DMS53 treated with DMSO at 0.1 percent for 48 hours (cell line): Measurements from ENCODE around the gene PLXDC2.
A peak's percentile ranks its signal among the peaks of the same experiment; 100 is the strongest.

Experiments used
- DNase-seq: peaks from one replicate; lab custom pipeline; 2025; ENCODE audit not compliant: unreplicated experiment; lab: John Stamatoyannopoulos, UW

PLXDC2 gene

DNA sequence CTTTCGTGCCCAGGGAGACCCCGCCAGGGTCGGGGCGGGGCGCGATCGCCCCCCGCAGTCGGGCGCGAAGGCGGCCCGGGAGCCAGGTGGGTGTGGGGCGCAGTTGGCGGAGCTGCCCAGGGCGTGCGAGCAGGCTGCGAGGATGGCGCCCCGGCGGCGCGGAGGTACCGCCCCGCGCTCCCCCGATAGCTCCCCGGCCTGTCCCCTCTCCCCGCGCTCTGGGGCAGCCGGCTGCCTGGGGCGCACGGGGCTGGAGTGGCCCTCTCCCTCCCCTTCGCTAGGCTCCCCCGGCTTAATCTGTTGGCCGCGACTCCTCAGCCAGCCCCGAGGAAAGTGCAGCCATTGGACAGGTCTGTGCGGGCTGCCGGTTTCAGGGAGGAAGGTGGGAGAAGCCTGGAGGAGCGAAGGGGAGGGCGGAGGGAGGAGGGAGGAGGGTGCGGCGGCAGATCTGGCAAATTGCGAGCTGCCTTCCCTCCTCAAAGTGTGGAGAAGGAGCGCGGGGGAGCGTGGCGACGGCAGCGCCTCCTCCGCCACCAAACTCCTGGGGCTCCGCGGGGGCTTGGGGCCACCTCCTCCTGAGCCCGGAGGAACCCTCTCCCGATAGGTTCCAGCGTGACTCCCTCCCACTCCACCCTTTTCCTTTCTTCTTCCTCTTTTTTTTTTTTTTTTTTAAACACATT lies 361 bp upstream of the PLXDC2 start:
- DNase-seq: no peak

DNA sequence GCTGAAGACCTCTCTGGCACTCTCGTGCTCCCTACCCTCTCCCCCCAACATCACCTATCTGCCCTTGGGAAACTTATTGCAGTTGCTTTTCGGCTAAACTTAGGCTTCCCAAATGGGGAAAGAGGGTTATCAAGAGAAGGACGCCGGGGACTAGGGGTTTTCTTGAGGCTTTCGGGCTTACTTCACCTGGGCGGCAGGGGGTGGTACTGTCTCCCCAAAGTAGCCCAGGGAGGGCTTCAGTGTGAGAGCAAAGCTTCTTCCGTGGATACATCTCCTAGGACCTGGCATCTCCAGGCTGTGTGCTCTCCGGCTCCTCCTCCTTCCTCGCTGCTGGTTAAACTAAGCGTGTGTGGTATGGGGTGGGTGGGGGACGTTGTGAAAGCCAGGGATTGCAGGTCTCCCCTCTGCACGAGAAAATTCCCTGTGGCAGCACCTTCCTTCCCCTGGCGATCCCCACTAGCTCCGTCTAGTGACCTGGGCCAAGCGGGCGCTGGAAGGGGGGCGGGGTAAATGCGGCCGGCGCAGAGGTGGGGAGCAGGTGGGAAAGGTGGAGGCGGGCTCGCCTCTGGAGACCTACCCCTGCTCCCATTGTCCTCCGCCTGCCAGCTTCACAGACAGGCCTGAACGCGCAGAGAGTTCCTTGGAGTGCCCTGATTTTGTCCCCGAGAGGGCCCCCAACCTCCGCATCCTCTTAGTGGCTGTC lies 1.1 kb downstream of the PLXDC2 start:
- no peak for DNase-seq

DNA sequence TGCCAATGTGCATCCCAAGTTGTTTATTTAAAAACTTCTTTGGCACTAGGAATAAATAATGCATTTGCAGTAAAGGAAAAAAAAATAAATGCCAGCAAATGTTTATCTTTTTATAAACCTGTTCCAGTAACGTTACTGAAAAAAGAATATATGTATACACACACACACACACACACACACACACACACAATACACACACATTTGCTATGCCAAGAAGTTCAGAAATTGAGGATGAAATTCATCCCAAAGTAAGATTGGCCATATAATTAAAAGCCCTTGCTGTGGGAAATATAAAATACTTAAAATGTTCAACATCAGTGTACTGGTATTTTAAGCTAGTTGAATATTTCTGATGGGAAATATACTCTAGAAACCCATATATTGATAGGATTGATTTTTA lies 2.6 kb downstream of the PLXDC2 start:
- no peak for DNase-seq

DNA sequence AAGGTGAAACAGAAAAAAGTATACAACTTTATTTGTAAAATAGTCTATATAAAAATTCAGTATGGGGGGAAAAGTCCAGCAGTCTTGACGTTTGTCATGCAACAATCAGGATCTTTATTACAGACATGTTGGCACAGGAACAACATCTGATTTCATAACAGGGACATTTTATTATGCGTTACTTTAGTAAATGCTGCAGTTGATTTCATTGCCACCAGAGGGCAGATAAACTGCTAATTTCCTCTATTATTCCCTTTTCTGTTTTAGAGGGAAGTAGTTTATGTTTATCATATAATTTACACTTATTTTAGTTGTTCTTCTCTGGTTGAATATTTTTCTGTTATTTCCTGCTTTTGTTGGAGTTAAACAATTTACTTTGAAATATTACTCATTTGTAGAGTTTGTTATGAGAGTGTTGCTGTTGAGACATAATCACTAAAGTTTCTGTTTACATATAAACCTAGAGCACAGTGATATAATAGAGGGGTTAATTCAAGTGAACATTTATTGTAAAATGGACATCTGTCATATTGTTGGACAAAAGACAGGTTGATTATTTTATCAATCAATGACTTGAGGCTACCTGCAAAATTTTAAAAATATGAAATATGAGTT lies 3.3 kb downstream of the PLXDC2 start:
- DNase-seq: peak; percentile 48

DNA sequence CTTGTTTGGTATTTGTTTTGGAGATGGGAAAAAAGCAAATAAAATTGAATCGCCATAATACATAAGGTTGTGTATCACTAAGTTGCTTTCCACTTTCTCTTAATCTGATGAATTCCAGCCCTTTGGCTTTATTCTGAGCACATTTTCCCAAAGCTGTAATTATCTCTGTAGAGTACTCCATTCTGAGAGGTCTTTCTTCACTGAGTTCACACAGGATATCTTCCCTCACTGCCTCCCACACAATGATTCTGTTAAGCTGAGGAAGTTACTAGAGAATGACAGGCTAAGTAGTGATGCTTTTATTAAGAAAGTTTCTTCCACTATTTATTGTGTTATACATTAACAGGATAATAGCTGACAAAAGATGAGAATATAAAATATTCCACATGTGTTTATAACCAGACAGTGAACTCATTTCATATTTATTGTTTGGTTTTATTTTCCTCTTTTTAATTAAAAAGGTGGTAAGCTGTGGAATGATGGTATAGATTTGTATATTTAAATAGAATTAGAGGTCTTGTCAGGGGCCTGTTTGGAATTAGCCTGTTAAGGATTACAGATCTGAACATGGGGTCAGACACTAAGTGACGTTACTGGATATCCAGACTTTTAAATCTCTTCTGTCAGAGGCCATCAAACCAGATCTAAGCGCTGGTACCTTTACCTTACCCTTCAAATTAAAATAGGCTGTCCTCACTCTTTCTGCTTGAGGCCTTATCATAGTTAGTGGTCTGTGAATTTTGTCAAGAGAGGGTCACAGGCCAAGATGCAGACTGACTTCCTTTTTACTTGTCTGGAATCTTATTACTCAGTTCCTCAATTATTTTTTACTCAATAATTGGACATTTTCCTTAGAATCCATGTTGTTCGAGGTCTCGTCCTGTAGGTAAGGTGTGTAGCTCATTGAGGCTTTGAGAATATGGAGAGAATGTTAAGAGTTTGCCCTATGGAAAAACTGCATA lies 8.4 kb downstream of the PLXDC2 start:
- DNase-seq: no peak

DNA sequence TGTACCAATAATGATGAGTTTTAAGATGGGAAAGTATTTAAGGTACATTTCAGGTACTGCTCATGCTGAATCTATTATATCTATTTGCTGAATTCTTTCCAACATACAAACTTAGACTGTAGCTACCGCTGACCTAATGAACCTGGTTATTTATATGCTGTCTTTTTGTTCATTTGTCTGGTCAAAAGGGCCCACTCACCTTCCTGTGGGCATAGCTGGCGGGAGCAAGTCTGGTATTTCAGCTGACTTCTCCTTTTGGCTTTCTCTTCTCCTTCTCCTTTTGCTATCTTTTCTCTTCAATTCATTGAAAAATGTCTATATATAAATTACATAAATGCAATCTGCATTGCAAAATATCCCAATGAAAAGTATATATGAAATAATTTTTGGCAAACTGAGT lies 9.5 kb downstream of the PLXDC2 start:
- DNase-seq: no peak

DNA sequence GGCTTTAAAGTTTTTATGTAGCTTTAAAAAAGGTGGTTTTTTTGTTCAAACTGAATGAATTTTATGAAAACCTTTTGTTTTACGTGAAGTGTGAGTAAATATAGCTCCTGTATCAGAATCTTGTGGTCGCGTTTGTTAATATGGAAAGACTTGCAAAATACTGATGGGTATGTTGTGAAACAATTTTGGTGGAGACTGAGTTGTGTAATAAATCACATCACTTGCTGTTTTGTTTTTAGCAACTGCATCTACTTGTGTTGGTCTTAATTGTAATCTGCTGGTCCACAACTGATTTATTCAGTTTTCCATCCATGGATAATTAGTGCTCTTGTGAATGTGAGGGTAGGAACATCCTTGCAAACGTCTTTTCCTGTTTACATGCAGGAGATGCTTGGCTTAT lies 10.5 kb downstream of the PLXDC2 start:
- DNase-seq: no peak

DNA sequence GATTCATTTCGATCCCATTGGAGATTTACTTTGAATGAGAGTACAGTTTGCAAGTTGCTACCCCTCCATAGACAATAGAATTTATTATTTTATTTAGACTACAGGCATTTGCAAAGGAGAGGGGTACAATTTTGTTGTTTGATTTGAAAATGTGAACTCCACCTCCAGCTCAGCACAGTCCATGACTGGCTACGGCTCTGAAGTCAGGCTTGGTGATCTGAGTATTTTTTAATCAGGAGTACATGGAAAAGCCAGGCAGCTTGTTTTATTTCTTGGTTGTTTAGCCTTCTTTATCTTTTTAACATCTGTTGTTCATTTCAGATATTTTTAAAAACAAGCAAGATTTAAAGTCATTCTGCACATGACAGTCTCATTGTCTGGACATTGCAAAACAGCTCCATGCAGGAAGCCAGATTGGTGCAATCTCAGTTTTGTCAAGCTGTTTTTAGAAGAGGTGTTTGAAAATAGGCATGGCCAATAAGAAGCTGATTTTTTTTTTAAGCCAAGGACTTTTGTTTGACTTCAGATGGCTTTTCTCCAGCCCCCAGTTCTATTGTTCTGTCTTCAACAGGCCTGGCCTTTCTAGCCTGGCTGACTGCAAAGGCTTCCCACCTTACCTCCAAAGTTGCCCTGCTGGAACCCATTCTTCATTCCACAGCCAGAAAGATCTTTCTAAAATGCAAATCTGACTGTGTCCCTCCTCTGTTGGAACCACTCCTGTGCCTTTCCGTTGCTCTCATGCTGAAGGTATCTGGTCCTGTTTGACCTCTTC lies 12.2 kb downstream of the PLXDC2 start:
- no peak for DNase-seq

DNA sequence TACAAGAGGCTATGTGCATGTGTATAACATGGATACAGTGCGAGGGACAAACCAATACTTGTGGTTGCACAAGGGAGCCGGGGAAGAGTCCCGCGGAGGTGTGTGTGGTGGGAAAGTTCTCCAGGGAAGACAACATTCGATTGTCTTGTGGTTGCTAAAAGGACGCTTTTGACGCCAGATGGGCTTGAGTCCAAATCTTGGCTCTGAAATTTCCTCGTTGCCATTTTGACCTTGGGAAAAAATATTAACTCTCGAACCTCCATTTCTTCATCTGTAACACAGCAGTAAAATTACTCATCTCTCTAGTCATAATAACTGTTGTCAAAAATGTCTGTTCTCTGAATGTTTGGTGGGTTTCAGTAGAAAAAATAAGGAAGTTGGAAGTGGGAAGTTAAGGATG lies 16.5 kb downstream of the PLXDC2 start:
- DNase-seq: no peak

DNA sequence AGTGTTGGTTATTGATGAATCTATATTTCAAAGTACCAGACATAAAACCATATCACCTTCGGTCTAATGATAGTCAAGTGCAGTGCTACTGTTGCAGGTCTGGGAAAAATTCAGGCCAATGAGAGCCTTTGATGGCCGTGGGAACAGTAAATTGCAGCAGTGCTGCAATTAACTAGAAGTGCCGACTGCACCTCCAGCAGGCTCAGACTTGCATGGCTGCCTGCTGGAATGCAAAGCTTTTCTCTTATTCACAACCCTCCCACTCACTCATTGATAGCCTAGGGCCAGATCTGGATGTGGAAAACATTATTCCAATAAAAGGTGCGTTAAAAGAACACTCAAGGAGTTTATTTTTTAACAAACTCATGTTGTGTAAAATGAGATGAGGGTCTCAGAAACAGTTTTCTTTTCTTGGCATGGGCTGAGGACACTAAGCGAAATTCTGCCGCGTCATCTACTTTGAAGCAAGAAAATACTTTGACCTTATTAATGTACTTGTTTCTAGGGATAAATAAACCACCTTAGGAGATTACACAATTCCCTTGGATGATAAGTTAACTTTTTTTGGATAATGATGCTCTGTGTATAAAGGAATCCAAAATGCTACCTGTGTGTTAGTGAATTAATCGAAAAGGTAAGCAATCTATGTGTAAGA lies 17.1 kb downstream of the PLXDC2 start:
- no peak for DNase-seq

DNA sequence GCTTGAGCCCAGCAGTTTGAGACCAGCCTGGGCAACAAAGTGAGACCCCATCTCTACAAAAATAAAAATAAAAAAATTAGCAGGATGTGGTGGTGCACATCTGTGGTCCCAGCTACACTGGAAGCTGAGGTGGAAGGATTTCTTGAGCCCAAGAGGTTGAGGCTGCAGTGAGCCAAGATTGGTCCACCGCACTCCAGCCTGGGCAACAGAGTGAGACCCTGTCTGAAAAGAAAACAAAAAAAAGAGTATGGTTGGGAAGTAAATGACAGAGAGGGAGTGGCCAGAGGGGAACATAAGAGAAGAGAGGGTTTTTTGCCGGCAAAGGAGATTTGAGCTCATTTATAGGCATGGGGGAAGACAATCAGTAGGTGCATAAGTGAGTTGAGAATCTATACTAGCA lies 19.7 kb downstream of the PLXDC2 start:
- DNase-seq: no peak

DNA sequence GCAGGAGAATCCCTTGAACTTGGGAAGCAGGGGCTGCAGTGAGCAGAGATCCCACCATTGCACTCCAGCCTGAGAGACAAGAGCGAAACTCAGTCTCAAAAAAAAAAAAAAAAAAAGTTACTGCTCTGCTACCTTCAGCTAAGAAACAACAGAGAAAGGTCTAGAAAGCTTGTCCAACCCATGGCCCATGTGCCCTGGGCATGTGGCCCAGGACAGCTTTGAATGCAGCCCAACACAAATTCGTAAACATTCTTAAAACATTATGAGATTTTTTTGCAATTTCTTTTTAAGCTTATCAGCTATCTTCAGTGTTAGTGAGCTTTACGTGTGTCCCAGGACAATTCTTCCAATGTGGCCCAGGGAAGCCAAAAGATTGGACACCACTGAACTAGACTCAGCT lies 22.9 kb downstream of the PLXDC2 start:
- DNase-seq: no peak

DNA sequence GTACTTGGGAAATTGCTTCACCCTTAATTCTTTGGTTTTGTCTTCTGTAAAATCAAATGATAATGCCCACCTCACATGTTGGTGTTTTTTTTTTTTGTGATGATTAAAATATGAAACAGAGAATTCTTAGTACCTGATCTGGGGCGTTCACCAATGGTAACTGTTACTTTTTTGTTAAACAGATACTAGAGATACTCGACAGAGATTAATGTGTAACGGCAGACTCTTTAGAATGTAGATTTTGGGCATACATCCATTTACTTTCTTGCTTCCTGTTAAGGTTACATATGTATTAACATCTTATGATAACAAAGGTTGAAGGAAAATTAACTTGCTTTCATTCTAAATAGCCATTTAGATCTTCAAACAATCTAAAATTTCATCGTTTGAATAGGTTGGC lies 23.3 kb downstream of the PLXDC2 start:
- no peak for DNase-seq

DNA sequence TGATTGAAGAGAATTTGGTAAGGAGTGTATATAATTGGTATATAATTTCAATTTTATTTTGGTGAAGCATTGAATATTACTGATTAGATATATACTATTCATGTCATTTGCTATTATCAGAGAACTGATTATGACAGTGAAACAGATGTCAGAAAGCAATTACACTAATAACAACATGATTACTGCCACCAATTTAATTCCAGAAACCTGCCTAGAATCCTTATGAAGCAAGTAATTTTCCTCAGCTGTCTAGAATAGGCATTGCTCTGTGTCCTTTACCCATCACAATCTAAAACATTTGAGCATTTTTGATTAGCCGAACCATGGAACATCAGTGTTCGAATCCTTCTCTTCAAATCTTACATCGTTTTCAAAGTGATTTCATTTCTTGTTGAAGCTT lies 24.5 kb downstream of the PLXDC2 start:
- no peak for DNase-seq

DNA sequence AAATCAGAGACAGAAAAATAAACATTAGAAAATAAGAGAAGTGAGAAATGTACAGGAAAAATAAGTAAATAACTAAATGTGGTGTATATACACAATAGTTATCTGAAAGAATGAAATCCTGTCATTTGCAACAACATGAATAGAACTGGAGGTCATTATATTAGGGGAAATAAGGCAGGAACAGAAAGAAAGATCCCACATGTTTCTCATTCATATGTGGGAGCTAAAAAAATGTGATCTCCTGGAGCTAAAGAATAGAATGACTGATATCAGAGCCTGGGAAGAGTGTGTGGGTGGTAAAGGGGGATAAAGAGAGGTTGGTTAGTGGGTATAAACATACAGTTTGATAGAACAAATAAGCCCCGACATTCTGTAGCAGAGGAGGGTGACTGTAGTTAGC lies 27.3 kb downstream of the PLXDC2 start:
- DNase-seq: no peak

DNA sequence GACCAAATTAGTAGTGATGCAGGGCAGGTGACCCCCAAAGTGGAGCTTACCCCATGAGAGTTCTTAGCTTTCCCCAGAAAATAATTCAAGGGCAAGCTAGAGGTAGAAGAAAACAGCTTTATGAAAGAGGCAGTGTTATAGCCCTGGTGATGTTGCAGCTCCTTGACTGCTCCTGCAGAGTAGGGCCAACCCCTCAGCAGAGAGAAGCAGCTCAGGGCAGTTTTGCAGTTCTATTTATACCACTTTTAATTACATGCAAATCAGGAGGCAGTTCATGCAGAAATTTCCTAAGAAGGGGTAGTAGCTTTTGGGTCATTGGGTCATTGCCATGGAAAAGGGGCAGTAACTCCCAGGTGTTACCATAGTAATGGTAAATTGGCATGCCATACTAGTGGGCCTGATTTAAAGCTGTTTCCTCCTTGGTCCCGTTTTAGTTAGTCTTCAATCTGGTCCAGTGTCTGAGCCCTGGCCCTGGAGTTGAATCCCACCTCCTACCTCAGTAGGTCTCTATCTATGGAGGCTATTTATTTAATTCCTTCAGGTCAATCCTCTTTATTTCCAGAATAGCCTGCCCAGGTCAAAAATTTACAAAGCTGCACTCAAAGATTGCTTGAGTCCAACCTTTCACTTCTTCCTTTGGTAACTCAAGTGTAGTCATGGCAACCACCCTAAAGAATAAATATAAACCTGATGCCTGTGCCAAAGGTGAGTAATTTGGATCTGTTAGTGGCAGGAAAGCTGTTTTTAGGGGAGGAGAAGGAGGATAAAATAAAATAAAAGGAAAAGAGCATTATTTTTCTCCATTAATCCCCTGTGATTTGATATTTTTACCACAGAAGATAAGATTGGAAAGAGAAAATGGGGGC lies 29.5 kb downstream of the PLXDC2 start:
- DNase-seq: no peak

DNA sequence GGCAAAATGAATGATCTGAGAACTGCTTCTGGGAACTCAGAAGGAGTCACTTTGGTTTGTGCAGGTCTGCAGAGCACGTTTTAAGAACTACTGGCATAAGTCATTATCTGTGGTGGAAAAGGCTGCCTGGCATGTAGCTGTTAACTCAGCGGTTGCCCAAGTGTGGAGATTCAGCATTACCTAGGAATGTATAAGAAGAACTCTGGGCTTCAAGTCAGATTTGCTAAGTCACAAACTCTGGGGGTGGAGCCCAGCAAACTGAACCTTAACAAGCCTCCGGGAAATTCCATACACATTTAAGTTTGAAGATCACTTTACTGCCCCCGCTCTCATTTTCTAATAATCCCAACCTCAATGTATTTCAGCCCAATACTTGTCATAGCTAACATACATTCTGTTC lies 31.1 kb downstream of the PLXDC2 start:
- DNase-seq: no peak

DNA sequence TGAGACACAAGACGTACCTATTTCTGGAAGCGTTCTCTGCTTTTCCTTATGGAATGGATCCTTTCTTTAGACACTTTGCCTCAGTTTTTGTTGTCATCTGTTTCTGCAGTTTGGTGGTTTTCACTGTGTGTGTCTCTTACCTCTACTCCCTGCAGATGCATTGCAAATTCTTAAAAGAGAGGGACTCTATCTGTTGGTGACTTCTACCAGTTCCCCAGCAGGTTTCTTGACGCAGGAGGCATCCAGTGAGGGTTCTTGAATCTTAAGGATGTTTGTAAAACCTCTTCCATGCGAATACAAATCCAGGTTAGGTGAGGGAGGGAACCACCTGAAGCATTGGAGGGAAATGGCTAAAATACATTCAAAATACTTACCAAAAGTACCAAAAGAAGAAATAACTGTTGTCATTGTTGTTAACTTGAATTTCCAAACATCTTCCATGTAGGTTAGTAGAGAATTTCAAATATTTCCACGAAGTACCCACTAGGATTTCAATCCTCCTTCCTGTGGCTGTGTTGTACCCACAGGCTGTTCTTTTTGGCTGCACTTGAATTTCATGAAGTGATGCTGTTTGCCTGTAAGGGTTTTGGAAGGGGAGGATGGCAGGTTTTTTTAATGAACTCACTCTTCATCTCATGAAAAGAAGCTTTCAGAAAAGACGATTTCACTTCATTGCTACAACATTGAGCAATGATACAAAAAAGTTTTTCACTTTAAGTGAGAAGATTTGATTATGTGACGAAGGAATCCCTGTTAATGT lies 32.2 kb downstream of the PLXDC2 start:
- no peak for DNase-seq
